GM19467 (cell line): ENCODE measurements around the gene CACNA2D1.
"Not testable (repeated sequence)": the region's sequence is repeated elsewhere in the genome, so short reads cannot be mapped to it uniquely, and the experiment has no call there.

Source experiments
- ATAC-seq: cut with Tn5 transposase; IDR thresholded peaks from one replicate; pipeline ENCODE4 v1.9.1; 2021; ENCODE audit warnings: mild to moderate bottlenecking, moderate library complexity; ENCODE audit not compliant: unreplicated experiment

Gene CACNA2D1

GRCh38 chr7:82434275-82435022 lies 9.1 kb downstream of the CACNA2D1 start:
- ATAC-seq: no peak

- no peak for ATAC-seq
Measured at GRCh38 chr7:82433507-82433906, 10.1 kb downstream of the CACNA2D1 start.

- ATAC-seq: not testable (repeated sequence)
Measured at GRCh38 chr7:82432743-82433142, 10.8 kb downstream of the CACNA2D1 start.

- no peak for ATAC-seq
Measured at GRCh38 chr7:82430500-82431465, 12.8 kb downstream of the CACNA2D1 start.

GRCh38 chr7:82429408-82429807 lies 14.2 kb downstream of the CACNA2D1 start:
- no peak for ATAC-seq

GRCh38 chr7:82428186-82428961 lies 15.2 kb downstream of the CACNA2D1 start:
- ATAC-seq: no peak

GRCh38 chr7:82423446-82423845 lies 20.1 kb downstream of the CACNA2D1 start:
- no peak for ATAC-seq

GRCh38 chr7:82419200-82419599 lies 24.4 kb downstream of the CACNA2D1 start:
- no peak for ATAC-seq

GRCh38 chr7:82417898-82418297 lies 25.7 kb downstream of the CACNA2D1 start:
- ATAC-seq: no peak

- no peak for ATAC-seq
Measured at GRCh38 chr7:82416402-82416801, 27.2 kb downstream of the CACNA2D1 start.

GRCh38 chr7:82414389-82414788 lies 29.2 kb downstream of the CACNA2D1 start:
- ATAC-seq: no peak

- no peak for ATAC-seq
Measured at GRCh38 chr7:82413237-82413636, 30.3 kb downstream of the CACNA2D1 start.

GRCh38 chr7:82411732-82412131 lies 31.8 kb downstream of the CACNA2D1 start:
- ATAC-seq: no peak

GRCh38 chr7:82410461-82410860 lies 33.1 kb downstream of the CACNA2D1 start:
- no peak for ATAC-seq

- no peak for ATAC-seq
Measured at GRCh38 chr7:82406937-82407336, 36.6 kb downstream of the CACNA2D1 start.

- no peak for ATAC-seq
Measured at GRCh38 chr7:82405301-82405700, 38.3 kb downstream of the CACNA2D1 start.

GRCh38 chr7:82404652-82405051 lies 38.9 kb downstream of the CACNA2D1 start:
- no peak for ATAC-seq

GRCh38 chr7:82404094-82404493 lies 39.5 kb downstream of the CACNA2D1 start:
- no peak for ATAC-seq

GRCh38 chr7:82397879-82398524 lies 45.6 kb downstream of the CACNA2D1 start:
- ATAC-seq: no peak

- ATAC-seq: no peak
Measured at GRCh38 chr7:82396343-82396742, 47.2 kb downstream of the CACNA2D1 start.

GRCh38 chr7:82395147-82395546 lies 48.4 kb downstream of the CACNA2D1 start:
- no peak for ATAC-seq
